NCI-H1436 treated with DMSO at 0.1 percent for 48 hours (cell line): ENCODE results near the gene CKAP4.

Source experiments
- DNase-seq: peaks from one replicate; lab custom pipeline; 2025; lab: John Stamatoyannopoulos, UW

CKAP4 gene

DNA sequence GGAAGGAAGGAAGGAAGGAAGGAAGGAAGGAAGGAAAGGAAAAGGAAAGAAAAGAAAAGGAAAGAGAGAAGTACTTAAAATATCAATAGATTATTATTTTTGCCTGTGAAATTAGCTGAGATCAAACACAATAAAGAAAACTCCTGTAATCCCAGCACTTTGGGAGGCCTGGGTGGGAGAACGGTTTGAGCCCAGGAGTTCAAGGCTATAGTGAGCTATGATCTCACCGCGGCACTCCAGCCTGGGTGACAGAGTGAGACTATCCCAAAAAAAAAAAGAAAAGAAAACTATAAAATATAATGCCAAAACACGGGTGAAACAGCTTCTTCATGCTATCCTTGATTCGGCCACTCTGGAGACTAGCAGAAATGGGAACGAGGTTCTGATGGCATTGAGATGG, 26.2 kb upstream of the CKAP4 start:
- DNase-seq = no peak

DNA sequence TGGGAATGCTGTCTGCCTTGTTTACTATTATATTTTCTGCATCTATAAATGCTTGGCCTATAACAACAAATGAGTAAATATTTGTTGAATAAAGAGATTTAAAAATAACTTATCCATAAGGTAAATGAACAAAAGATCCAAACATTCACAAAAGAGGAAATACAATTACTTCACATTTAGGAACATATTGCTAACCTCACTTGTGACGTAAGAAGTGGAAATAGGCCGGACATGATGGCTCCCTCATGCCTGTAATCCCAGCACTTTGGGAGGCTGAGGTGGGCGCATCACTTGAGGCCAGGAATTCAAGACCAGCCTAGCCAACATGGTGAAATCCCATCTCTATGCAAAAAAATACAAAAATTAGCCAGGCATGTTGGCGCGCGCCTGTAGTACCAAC, 25.7 kb upstream of the CKAP4 start:
- no peak for DNase-seq

- DNase-seq = no peak
Observed at GRCh38 chr12:106271575-106272505, 24.0 kb upstream of the CKAP4 start.

DNA sequence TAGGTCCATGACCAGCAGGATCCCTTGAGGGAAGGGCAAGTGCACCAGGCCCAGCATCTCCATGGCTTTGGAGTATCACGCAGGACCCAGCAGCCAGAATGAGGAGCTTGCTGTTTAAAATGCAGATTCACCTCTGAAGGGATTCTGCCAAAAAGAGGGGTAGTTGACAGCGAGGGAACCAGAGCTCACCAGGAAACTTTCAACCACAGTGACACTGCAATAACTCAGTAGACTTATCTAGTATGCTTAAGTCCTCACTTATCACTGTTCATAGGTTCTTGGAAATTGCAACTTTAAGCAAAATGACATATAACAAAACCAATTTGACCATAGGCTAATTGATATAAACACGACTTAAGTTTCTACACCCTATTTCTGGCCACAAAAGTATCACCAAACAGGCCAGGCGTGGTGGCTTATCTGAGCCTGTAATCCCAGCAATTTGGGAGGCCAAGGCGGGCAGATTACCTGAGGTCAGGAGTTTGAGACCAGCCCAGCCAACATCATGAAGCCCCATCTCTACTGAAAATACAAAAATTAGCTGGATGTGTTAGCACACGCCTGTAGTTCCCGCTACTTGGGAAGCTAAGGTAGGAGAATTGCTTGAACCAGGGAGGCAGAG, 21.4 kb upstream of the CKAP4 start:
- DNase-seq = no peak

DNA sequence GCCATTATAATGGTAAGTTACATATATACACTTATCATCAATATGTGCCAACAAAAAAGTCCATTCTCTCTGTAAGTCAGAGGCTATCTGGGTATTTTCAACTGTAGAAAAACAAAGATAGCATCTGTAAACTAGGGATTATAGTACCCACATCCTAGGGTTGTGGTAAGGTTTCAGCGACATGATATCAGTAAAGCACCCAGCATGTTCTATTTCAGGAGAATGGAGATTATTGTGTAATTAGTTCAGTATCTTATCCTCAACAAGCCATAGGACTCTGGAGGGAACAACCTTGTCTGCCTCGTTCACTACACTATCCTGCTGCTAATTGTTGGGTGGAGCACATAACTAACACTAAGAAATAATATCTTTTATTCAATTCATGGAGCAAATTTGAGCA, 19.7 kb upstream of the CKAP4 start:
- no peak for DNase-seq

- no peak for DNase-seq
Observed at GRCh38 chr12:106265116-106265515, 17.3 kb upstream of the CKAP4 start.

DNA sequence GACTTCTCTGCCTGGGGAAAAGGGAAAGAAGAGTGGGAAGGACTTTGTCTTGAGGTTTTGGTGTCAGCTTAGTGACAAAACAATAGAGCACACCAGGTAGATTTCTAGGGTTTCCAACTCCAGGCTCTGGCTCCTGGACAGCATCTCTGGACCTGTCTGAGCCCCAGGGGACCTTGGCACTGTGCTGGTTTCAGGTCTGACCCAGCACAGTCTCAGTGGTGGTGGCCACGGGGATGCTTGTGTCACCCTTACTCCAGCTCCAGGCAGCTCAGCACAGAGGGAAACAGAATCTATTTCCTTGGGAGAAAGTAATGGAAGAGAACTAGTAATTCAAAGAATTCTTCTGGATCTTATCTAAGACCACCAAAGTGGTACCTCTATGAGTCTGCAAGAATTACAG, 11.1 kb upstream of the CKAP4 start:
- DNase-seq = no peak

DNA sequence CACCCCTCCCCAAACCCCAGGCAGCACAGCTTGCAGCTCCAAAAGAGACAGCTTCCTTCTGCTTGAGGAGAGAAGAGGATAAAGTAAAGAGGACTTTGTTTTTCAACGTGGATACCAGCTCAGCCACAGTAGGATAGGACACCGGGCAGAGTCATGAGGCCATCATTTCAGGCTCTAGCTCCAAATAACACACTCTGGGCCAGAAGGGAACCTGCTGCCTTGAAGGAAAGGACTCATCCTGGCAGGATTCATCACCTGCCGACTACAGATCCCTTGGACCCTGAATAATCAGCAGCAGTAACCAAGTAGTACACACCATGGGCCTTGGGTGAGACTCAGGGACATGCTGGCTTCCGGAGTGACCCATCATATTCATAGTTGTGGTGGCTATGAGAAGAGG, 10.4 kb upstream of the CKAP4 start:
- no peak for DNase-seq

DNA sequence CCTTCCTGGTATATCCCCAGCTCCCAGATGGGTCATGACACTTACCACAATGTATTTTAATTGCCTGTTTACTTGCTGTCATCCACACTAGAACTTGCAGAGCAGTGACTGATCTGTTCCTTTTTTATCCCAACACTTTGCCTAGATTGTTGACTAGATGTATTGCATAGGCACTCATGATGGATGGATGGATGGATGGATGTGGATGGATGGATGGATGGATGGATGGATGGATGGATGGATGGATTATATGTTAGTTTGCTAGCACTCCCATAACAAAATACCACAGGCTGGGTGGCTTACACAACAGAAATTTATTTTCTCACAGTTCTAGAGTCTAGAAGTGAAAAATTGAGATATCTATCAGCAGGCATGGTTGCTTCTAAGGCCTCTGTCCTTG, 8.7 kb upstream of the CKAP4 start:
- no peak for DNase-seq

DNA sequence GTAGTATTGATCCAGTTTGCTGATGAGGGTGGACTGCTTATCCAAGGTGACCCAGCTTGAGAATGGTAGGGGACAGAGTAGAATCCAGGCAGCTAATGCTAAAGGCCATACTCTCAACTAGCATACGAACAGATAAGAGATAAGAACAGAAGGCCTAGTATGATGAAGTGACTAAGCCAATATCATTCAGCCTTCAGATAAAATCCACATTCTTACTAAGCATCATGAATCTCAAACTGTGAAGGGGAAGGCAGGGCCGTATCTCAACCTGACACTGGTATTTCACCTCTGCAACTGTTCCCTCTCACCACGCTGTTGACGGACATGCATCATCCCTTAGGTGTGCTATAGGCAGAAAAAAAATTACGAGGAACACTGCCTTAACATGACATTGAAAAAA, 8.1 kb upstream of the CKAP4 start:
- no peak for DNase-seq

DNA sequence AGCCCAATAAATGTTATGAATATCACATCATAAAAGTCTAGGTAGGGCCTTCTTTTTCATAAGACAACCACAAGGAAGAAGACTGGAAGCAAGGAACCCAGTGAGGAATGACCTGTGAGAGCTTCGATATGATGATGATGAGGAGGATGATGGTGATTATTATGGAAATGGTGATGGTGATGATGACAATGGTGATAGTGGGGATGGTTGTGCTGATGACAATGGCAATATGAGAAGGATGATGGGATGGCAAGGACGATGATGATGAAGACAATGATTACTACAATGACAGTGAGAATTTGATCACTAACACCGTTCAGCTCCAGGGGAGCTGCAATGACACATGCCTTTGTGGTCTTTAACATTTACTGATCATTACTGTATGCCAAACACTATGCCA, 7.7 kb upstream of the CKAP4 start:
- DNase-seq = no peak

GRCh38 chr12:106254724-106255123, 6.9 kb upstream of the CKAP4 start:
- no peak for DNase-seq

DNA sequence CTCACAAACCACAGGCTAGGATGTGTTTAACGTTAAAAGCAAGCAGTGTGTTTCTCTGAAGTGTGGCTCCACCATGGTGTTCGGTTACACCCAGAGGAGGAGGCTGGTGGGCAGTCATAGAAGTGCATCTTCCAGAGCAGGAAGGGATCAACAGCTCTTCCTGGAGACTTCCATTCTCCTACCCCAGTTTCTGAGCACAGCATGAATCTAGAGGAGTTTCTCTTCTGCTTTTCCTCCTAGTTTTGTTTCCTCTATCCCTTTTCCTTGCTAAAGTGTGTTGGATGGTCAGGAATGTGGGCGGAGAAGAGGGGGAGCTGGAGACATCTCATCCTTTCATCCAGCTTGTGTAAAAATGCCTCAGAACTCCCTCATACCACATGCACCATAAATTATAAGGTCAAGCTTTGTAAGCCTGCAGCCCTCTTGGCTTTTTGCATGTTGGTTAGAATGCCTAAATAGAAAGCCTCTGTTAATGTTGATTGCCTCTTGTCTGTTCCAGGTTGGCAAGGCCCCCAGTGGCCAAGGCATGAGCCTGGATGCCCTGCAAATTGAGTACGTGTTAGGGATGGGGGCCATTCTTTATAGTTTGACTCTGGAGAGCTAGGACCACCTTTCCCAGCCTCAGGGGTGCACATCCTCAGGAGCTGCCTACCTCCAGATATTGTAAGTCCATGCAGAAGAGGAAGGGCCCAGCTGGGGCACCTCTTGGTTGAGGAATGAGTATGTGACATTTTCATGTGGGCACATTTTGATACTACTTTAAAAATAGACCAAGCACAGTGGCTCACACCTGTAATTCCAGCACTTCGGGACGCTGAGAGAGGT, 4.0 kb upstream of the CKAP4 start:
- no peak for DNase-seq

DNA sequence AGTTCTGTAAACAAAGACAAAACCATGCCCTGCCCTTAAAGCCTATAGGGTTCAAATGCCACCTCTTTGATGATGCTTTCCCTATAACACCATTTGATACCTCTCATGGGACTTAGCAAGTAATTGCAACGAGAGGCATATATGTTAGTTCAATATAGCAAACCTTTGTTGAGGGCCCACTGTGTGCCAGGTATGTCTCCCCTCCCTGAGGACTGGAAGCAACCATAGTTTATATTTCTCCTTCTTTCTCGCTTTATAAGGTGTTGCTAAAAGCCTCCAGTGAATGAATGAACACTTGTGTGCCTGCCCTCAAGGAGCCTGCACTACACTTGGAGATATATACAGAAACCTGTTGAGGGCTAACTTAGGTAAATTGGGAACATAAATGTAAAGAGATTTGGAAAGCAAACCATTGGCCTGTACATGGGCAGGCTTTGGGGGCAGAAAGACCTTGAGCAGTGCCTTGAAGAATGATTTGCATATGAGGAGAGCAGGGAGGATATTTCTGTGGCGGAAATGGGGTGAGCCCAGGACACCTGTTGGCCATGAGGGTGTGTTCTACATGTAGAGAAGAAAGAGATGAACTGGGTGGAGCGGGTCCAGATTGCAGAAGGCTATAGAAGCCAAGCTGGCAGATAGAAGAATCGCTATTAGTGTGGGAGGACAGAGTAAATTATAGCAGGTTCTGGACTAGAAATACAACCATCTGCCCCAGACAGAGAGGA, 1.8 kb upstream of the CKAP4 start:
- no peak for DNase-seq

DNA sequence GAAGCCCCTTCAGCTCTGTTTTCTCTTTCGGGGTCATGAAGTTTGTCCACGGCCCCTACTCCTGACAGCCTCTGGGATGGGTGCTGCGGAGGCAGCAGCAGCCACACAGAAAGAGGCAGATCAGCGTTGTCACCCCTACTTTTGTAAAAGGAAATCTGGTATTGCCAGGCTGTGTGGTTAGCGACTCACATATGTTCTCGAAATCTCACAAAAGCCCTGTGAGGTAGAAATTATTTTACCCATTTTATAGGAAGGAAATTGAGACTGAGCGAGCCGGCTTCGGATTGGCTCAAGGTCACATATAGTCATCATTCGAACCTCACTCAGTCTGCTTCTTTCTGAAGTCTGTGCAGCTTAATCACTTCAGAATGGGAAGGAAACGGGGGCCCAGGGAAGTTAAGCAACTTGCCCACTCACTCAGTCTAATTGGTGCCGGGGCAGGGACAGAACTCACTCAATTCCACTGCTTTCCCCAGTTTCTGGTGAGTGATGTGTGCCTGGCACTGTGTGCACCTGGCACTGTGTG, 1.1 kb upstream of the CKAP4 start:
- DNase-seq = no peak

DNA sequence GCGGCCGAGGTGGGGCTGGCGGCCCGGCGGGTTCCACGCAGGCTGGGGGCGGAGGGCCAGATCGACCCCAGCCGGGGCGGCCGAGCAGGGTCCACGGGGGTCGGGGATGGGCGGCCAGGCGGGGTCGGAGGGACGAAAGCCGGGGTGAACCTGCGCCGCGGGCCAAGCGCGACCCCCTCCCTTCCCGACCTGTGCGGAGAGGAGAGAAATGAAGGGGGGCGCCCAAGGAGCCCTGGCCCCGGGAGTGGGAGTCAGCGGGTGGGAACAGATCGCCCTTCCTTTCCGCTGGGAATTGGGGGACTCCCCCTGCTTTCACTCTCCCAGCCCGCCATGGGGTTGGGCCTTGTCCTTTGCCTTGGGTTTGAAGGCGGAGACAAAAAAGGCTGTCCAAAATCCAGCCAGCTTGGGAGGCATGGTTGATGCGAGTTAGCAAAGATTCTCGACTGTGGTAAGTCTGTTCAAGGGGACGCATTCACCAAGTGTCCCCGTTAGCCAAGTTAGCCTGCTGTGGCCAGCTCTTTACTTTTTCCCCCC, 559 bp upstream of the CKAP4 start:
- no peak for DNase-seq

DNA sequence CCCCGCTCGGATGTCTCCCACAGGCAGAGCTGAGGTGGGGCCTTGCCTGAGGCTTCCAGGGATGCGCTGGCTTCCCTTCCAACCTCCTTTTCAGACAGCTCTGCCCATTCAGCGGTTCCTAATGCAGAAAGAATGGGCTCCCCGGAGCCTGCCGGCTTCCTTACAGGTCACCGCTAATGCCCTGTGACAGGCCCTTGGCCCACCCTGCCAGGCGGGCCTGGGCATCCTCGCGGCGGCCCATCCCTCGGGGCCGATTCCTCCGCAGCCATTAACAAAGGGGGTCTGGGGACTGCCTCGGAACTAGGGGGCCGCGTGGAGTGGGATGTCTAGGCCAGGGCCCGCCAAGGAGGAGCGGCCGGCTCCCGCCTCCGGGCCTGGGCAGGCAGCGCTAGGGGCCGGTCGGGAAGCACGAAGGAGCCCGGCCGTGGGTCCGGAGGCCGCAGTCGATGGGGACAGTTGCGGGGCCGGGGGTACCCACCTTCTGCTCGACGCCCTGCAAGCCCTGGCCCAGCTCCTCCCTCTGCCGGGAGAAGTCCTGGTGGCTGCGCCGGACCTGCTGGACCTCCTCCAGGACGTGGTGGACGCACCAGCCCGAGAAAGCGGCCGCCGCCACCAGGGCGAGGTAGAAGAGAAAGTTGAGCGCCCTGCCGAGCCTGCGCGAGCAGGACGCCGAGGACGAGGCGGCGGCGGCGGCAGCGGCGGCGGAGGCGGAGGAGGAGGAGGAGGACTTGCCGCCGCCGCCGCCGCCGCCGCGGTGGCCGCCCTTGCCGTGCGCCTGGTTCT, 738 bp downstream of the CKAP4 start:
- DNase-seq = no peak

- DNase-seq = no peak
Observed at GRCh38 chr12:106245767-106246166, 2.1 kb downstream of the CKAP4 start.

DNA sequence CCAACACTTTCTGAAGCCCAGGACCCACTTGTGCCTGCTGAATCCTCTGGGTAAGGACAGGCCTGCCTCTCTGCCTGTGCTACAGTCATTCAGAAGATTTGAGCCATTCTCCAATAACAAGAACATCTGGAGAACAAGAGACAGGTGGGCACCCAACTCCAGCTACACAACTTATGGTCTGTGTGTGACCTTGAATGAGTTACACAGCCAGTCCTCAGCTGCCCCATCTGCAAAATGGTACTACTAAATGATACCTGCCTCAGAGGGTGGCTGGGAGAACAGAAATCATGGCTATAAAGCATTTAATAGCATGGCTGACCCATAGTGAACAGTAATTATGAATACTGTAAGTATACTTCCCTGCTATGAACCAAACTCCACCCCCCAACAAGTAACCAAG, 4.2 kb downstream of the CKAP4 start:
- DNase-seq = no peak

DNA sequence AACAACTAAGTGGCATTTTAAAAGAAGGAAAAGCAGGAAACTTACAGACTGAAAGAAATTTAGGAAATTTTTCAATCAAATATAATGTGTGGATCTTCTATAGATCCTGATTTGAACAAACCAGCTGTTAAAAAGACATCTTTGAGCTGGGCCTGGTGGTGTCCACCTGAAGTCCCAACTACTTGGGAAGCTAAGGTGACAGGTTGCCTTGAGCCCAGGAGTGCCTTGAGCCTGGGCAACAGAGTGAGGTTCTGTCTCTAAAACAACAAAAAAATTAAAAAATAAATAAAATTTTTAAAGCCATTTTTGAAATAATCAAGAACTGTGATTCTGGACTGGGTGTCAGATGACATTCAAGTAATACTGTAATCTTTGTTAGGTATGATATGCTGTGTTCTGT, 7.0 kb downstream of the CKAP4 start:
- no peak for DNase-seq

- no peak for DNase-seq
Observed at GRCh38 chr12:106239951-106240335, 7.9 kb downstream of the CKAP4 start.
